Measurements from ENCODE around the gene MPDU1.

- TF ChIP-seq POLR2A (IDR thresholded peaks at IDR 0.05; ENCODE audit: low read length) (no peak), GATA1 (IDR thresholded peaks at IDR 0.05; ENCODE audit: low read depth, low read length) (no peak)
Measured at GRCh38 chr17:7618608-7619007, 35.0 kb downstream of the MPDU1 start.

Measured in erythroblast (primary cell).